ENCODE results near the gene RERE.

The RERE gene

GRCh38 chr1:8814865-8815264 lies 2.6 kb downstream of the RERE start:
- no peak for DNase-seq (ENCODE audit: low read depth)
- H3K4me3 ChIP-seq (ENCODE audit: low read depth, low read length), result no peak overlapping the region
- TF ChIP-seq, protein P1, sequence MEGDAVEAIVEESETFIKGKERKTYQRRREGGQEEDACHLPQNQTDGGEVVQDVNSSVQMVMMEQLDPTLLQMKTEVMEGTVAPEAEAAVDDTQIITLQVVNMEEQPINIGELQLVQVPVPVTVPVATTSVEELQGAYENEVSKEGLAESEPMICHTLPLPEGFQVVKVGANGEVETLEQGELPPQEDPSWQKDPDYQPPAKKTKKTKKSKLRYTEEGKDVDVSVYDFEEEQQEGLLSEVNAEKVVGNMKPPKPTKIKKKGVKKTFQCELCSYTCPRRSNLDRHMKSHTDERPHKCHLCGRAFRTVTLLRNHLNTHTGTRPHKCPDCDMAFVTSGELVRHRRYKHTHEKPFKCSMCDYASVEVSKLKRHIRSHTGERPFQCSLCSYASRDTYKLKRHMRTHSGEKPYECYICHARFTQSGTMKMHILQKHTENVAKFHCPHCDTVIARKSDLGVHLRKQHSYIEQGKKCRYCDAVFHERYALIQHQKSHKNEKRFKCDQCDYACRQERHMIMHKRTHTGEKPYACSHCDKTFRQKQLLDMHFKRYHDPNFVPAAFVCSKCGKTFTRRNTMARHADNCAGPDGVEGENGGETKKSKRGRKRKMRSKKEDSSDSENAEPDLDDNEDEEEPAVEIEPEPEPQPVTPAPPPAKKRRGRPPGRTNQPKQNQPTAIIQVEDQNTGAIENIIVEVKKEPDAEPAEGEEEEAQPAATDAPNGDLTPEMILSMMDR (IDR thresholded peaks at IDR 0.05; ENCODE audit: control insufficient read depth, extremely low read depth, insufficient read depth), result 0 out of 2 replicates have a peak, but pooled peaks have one; percentile 19

- TF ChIP-seq, protein P1 (IDR thresholded peaks at IDR 0.05; ENCODE audit: control insufficient read depth, extremely low read depth, insufficient read depth), result no peak
- H3K4me3 ChIP-seq (ENCODE audit: low read depth, low read length), result no peak overlapping the region
- DNase-seq (ENCODE audit: low read depth), result no peak
Measured at GRCh38 chr1:8813991-8814390, 3.4 kb downstream of the RERE start.

DNA sequence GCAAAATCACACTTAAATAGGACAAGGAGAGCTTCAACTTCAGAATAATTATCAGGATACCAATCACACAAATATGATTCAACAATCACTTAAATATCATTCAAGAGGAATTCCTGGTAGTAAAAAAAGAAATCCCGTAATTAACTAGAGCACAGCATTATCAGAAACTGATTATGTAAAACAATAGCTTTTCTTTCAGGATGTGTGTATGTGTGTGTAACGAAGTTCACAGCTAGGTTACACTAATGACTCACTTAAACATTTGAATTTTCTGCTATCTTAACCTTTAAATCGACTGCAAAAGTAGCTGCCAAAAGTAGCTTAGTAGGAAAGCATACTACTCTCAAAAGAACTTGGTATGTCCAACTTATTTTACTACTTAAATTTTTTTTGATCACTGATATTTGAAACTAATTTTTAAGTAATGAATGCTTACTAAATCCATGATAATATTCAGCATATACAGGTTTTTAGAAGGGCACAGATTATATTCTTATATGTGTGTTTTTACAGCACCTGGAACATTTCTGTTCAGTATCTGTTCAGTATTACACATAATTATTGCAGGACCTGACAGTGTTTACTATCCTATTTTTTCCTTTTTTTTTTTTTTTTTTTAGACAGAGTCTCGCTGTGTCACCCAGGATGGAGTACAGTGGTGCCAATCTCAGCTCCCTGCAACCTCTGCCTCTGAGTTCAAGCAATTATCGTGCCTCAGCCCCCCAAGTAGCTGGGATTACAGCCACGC lies 4.2 kb downstream of the RERE start:
- no peak for DNase-seq (ENCODE audit: low read depth)
- H3K4me3 ChIP-seq (ENCODE audit: low read depth, low read length), result no peak overlapping the region
- TF ChIP-seq, protein P1 (IDR thresholded peaks at IDR 0.05; ENCODE audit: control insufficient read depth, extremely low read depth, insufficient read depth), result no peak

GRCh38 chr1:8812081-8812480 lies 5.4 kb downstream of the RERE start:
- no peak for DNase-seq (ENCODE audit: low read depth)
- TF ChIP-seq, protein P1 (IDR thresholded peaks at IDR 0.05; ENCODE audit: control insufficient read depth, extremely low read depth, insufficient read depth), result no peak

DNA sequence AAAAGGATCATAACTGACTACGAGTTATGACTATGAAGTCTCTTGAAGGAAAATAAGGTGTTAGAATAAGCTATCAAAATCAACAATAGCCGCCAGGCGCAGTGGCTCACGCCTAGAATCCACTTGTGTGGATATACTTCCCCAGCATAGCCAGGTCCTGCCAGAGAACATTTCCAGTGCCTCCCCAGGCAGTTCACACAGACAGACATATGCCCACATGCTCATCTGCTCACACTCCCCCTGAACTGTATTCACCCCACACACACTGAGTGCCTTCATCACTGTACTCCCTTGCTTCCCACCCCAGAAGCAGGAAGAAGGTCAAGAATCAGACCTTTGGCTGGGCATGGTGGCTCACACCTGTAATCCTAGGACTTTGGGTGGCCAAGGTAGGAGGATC lies 6.5 kb downstream of the RERE start:
- no peak overlapping the region for H3K4me3 ChIP-seq (ENCODE audit: low read depth, low read length)
- TF ChIP-seq, protein P1 (IDR thresholded peaks at IDR 0.05; ENCODE audit: control insufficient read depth, extremely low read depth, insufficient read depth), result no peak
- no peak for DNase-seq (ENCODE audit: low read depth)

More at GRCh38 chr1:8812081-8812480, 5.4 kb downstream of the RERE start:
- no peak overlapping the region for H3K4me3 ChIP-seq (ENCODE audit: low read depth, low read length)

- no peak for DNase-seq (ENCODE audit: low read depth)
- TF ChIP-seq, protein P1 (IDR thresholded peaks at IDR 0.05; ENCODE audit: control insufficient read depth, extremely low read depth, insufficient read depth), result no peak
Measured at GRCh38 chr1:8809342-8809736, 8.1 kb downstream of the RERE start.

DNA sequence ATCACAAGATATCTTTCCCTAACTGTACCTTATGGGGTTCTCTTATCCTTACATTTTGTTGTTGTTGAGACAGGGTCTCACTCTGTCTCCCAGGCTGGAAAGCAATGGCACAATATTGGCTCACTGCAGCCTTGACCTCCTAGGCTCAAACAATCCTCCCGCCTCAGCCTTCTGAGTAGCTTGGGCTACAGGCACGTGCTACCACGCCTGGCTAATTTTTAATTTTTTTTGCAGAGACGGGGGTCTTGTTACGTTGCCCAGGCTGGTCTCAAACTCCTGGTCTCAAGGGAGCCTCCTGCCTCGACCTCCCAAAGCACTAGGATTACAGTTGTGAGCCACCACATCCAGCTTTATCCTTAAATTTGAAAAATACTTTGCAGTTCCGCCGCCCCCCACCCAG lies 10.4 kb downstream of the RERE start:
- no peak overlapping the region for H3K4me3 ChIP-seq (ENCODE audit: low read depth, low read length)
- TF ChIP-seq, protein P1 (IDR thresholded peaks at IDR 0.05; ENCODE audit: control insufficient read depth, extremely low read depth, insufficient read depth), result no peak
- DNase-seq (ENCODE audit: low read depth), result no peak

More at GRCh38 chr1:8809342-8809736, 8.1 kb downstream of the RERE start:
- no peak overlapping the region for H3K4me3 ChIP-seq (ENCODE audit: low read depth, low read length)
